A172 (cell line): ENCODE data around the gene KISS1. TPM values are rescaled to one million over a fixed set of nuclear protein-coding genes. Genes with fewer than 3 reads are reported as not detected.

Source experiments
- total RNA-seq: library from RNA; depleted of rRNA; stranded (reverse); fragments of >200 nt; shearing (Covaris generic); gene quantifications from 2 replicates; pipeline ENCODE4 v1.2.3, GENCODE V29; 2014; rRNA removed

Gene KISS1
- total RNA-seq, 1 experiment from 2014 or later, result 6.2 TPM

Other genes starting within 250 kb of the KISS1 start
- gene SOX13, start 123.4 kb downstream of the KISS1 start, total RNA-seq, result 7.0 and 11.2 TPM in 2 replicates
- 20.9 and 23.0 TPM in 2 replicates for gene ETNK2, start 44.4 kb downstream of the KISS1 start, total RNA-seq
- gene REN, start 30.2 kb downstream of the KISS1 start, total RNA-seq, result 0.62 TPM in 1 of 2 replicates, not detected in the other
- 0.19 TPM in 1 of 2 replicates, not detected in the other for gene GOLT1A, start 17.5 kb upstream of the KISS1 start, total RNA-seq
- gene PLEKHA6, start 163.4 kb upstream of the KISS1 start, total RNA-seq, result 0.02 and 0.17 TPM in 2 replicates
- 27.8 and 34.5 TPM in 2 replicates for gene PPP1R15B, start 215.3 kb upstream of the KISS1 start, total RNA-seq